NCI-H2081 (cell line): Measurements from ENCODE around the gene DZIP1L.

Experiments
- DNase-seq, 2 experiments: peaks; one replicate each; lab custom pipeline; 2025; lab: John Stamatoyannopoulos, UW

Gene DZIP1L

DNA sequence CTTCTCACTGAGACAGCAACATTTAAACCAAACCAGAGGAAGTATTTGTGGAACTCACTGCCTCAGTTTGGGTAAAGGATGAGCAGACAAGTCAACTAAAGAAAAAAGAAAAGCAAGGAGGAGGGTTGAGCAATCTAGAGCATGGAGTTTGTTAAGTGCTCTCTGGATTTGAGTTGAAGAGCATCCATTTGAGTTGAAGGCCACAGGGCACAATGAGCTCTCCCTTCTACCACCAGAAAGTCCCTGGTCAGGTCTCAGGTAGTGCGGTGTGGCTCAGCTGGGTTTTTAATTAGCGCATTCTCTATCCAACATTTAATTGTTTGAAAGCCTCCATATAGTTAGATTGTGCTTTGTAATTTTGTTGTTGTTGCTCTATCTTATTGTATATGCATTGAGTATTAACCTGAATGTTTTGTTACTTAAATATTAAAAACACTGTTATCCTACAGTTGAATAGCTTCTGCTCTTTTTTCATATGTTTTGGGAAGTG is 82.2 kb downstream of the DZIP1L start:
- DNase-seq = no peak

DNA sequence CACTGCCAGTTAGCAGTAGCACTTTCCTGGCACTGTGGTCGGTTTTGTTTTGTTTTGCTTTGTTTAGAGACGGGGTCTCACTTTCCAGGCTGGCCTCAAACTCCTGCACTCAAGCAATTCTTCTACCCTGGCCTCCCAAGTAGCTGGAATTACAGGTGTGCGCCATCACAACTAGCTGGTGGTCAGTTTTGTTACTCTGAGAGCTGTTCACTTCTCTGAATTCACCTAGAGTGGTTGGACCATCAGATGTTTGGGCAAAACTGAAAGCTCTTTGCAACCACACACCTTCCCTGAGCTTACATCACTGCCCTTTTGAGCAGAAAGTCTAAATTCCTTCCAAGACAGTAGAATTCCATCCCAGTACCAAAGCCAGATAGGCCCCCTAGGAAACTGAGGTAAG is 82.8 kb downstream of the DZIP1L start:
- no peak for DNase-seq

DNA sequence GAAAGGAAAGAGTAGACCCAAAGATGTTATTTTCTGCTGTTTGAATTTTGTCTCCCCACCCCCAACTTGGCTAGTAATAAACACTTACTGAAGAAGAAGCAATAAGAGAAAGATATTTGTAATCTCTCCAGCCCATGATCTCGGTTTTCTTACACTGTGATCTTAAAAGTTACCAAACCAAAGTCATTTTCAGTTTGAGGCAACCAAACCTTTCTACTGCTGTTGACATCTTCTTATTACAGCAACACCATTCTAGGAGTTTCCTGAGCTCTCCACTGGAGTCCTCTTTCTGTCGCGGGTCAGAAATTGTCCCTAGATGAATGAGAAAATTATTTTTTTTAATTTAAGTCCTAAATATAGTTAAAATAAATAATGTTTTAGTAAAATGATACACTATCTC is 83.9 kb downstream of the DZIP1L start:
- DNase-seq = no peak

- DNase-seq = no peak
These were observed 84.6 kb downstream of the DZIP1L start for GRCh38 chr3:138030734-138031280.

- DNase-seq = no peak
These were observed 87.6 kb downstream of the DZIP1L start for GRCh38 chr3:138027821-138028220.

DNA sequence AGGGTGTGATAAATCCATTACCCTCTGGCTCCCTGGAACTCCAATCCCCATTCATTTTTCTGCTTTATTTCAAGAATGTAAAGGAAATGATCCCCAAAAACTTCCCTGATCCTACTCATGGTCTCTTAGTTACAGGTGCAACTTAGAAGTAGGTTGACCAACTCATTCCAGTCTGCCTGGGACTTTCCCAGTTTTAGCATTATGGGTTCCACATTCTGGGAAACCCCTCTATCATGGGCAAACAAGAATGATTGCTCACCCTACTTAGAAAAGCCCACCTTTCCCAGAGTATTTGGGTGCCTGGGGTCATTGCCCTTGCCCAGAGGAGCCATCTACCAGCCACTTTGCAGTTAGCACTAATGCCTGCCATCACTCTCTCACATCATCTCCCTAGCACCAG is 89.9 kb downstream of the DZIP1L start:
- no peak for DNase-seq

DNA sequence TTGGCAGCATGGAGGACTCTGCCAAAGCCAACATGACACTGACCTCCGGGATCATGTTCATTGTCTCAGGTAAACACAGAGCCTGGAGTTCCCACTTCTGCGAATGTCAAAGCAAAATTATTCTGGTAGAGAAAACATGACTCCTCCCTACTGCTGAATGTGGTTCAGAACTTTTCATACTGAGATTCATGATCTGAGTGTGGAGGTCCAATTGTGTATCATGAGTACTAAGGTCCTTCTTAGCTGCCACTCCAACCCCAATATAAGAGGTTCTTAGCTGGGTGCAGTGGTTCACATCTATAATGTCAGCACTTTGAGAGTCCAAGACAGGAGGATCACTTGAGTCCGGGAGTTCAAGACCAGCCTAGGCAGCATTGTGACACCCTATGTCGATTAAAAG is 91.7 kb downstream of the DZIP1L start:
- no peak for DNase-seq

DNA sequence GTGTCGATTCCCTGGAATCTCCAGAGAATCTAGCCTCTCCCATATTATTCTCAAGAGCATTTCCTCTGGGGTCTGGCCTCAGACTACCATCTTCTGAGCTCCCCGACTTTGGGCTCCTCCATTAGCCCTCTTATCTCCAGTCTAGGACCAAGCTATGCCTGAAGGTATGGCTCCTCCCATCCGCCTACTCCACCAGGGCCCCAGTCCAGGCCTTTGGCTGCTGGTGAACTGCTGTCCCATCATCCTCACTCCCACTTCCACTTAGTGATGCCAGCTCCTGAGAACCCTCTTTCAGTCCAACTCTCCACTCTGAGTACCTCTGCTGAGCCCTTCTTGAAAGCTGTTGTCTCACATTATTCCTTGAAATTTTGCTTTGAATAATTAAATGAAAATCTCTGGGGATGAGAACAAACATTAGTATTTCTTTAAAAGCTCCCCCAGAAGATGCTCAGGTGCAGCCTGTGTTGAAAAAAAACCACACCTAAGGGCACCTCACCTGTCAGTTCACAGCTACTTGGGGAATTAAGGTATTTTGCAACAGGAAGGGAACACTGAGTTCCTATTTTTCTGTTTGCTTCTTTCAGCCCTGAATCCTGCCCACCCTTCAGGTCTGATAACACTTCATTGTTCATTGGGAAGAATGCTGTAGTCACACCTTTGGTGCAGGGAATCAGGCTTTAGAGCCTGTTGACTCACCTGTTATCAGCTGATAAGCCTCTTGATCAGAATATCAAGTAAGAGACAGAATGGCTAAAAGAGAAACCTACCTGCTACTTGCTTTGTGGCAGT is 95.9 kb downstream of the DZIP1L start:
- no peak for DNase-seq

DNA sequence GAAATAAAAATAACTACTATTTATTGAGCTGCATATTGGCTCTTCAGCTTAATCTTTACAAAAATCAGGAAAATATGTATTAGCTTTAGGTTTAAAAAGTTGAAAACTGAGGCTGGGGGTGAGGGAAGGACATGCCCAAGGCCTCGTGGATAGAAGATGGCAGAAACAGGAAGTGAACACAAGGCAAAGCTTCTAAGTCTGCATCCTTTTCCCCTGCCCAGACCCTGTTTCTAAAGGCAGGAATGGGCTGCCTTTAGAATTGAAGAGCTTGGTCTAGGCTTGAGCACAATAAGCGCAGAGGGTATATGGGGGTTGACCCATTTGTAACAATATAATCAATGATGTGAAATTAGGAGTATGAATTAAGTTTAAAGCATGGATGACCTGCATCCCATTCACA is 99.3 kb downstream of the DZIP1L start:
- DNase-seq = no peak

DNA sequence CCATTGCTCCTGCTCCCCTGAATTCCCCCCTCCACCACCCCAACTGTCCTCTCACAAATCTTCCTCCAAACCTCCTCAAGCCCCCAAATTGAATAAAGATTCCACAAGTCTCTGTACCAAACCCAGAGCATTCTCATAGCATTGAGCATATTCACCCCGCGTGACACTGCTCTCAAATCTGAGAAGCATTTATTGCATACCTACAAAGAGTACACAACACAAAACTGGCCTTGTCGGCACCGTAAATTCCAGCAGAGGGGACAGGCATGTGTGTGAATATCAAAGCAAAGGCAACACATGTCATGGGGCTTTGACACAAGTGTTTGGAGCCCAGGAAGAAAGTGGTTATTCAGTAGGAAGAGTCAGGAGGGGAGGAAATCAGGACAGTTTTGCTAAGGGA is 102.9 kb downstream of the DZIP1L start:
- DNase-seq = no peak
